PC-9 (cell line): ENCODE data around the gene ASIC4. TPM values are rescaled to one million over a fixed set of nuclear protein-coding genes. Genes with fewer than 3 reads are reported as not detected.

Source experiments
- BruUV-seq: library from RNA; stranded (reverse); fragments of 400-500 nt; replicated peaks from 2 replicates; lab custom pipeline; 2021; lab: Mats Ljungman, UMichigan
- CTCF ChIA-PET: fragments of 300-600 bp; sonication (Branson Sonifier 250); formaldehyde crosslinking; loops from one replicate; lab custom pipeline; 2022; ENCODE audit warnings: antibody characterized with exemption; lab: Charles Lee
- POLR2A ChIA-PET: fragments of 300-600 bp; sonication (Branson Sonifier 250); formaldehyde crosslinking; loops from one replicate; lab custom pipeline; 2022; ENCODE audit warnings: antibody characterized with exemption; ENCODE audit not compliant: unreplicated experiment; lab: Charles Lee
- DNase-seq, 2 experiments: peaks; one replicate each; pipeline versions ENCODE4 v3.0.0 to v3.0.0-alpha.2; 2015 to 2022; ENCODE audit warnings: mixed read lengths in 1 of 2
- H2AFZ ChIP-seq: fragments of 200-600 bp; sonication (generic); 2 replicates; pipeline ENCODE4 v1.8.1; 2017; ENCODE audit warnings: antibody characterized with exemption
- H3F3A ChIP-seq: fragments of 200-600 bp; sonication (generic); 2 replicates; pipeline ENCODE4 v1.8.1; 2017; ENCODE audit warnings: antibody characterized with exemption, mild to moderate bottlenecking, low read depth; ENCODE audit not compliant: insufficient read depth
- H3K27ac ChIP-seq: fragments of 200-600 bp; sonication (generic); 2 replicates; pipeline ENCODE4 v1.6.1; 2016; ENCODE audit warnings: mixed run types
- H3K27me3 ChIP-seq: fragments of 200-600 bp; sonication (generic); 2 replicates; pipeline ENCODE4 v1.6.1; 2016; ENCODE audit warnings: low read depth, mixed run types; ENCODE audit not compliant: insufficient read depth
- H3K36me3 ChIP-seq: fragments of 200-600 bp; sonication (generic); 2 replicates; pipeline ENCODE4 v1.6.1; 2016; ENCODE audit warnings: low read depth, mixed run types
- H3K4me1 ChIP-seq: fragments of 200-600 bp; sonication (generic); replicated peaks from 2 replicates; pipeline ENCODE4 v1.6.1; 2016; ENCODE audit warnings: mixed run types; ENCODE audit not compliant: insufficient read depth
- H3K4me2 ChIP-seq: fragments of 200-600 bp; sonication (generic); 2 replicates; pipeline ENCODE4 v1.6.1; 2017; ENCODE audit warnings: mixed run types
- H3K4me3 ChIP-seq: fragments of 200-600 bp; sonication (generic); 2 replicates; pipeline ENCODE4 v1.6.1; 2016; ENCODE audit warnings: mixed run types
- H3K79me2 ChIP-seq: fragments of 200-600 bp; sonication (generic); 2 replicates; pipeline ENCODE4 v1.6.1; 2017; ENCODE audit warnings: low read depth, mixed run types
- H3K9me2 ChIP-seq: fragments of 200-600 bp; sonication (generic); 2 replicates; pipeline ENCODE4 v1.8.1; 2017; ENCODE audit warnings: mild to moderate bottlenecking; ENCODE audit not compliant: insufficient read depth
- H3K9me3 ChIP-seq: fragments of 200-600 bp; sonication (generic); 2 replicates; pipeline ENCODE4 v1.8.1; 2016; ENCODE audit warnings: low read depth; ENCODE audit not compliant: insufficient read depth
- H4K20me1 ChIP-seq: fragments of 200-600 bp; sonication (generic); 2 replicates; pipeline ENCODE4 v1.8.1; 2017; ENCODE audit not compliant: insufficient read depth
- CTCF ChIP-seq: fragments of 200-600 bp; sonication (generic); conservative IDR thresholded peaks from 2 replicates; pipeline ENCODE4 v1.6.1; 2017; ENCODE audit warnings: mixed run types, antibody characterized with exemption, mild to moderate bottlenecking, moderate library complexity
- EZH2 ChIP-seq: fragments of 200-600 bp; sonication (generic); IDR thresholded peaks from 2 replicates; pipeline ENCODE4 v1.8.0; 2017; ENCODE audit warnings: antibody characterized with exemption, low read depth
- intact Hi-C: fragments of 100-400 bp; cut with micrococcal nuclease; formaldehyde crosslinking; loops from one replicate; pipeline ENCODE4 v1.10.0; 2022; ENCODE audit not compliant: unreplicated experiment
- total RNA-seq: library from RNA; stranded (reverse); gene quantifications from 2 replicates; pipeline ENCODE4 v1.2.3, GENCODE V29; 2021

The ASIC4 gene
- total RNA-seq, 1 experiment from 2014 or later, result 0.22 TPM

GRCh38 chr2:219545943-219546352 is 31.7 kb downstream of the ASIC4 start:
- Histone ChIP-seq H3K36me3 (peaks cover 6% of the 10 kb centered on the region), H3K4me2 (no peak overlapping the region), H4K20me1 (peaks cover 6% of the 10 kb centered on the region), H3K4me1 (no peaks in the 10 kb centered on the region; the same call in 1 of the 2 replicates), H3K79me2 (peaks cover 17% of the 10 kb centered on the region), H3K4me3 (no peak overlapping the region), H3K9me2 (no peaks in the 10 kb centered on the region), H3K9me3 (no peaks in the 10 kb centered on the region), H3K27ac (no peak overlapping the region), H3F3A (peaks cover 11% of the 10 kb centered on the region; the same call in 1 of the 2 replicates), H2AFZ (no peak overlapping the region), H3K27me3 (no peaks in the 10 kb centered on the region)
- ChIA-PET CTCF (no interaction called here), POLR2A (no interaction called here)
- intact Hi-C loops, result no loop called here
- TF ChIP-seq EZH2, result no peak
- TF ChIP-seq CTCF, result no peak
- BruUV-seq, result no TSS peak
- DNase-seq, result no peak

- Histone ChIP-seq H3K36me3 (no peaks in the 10 kb centered on the region), H3K9me2 (no peaks in the 10 kb centered on the region), H3K27ac (no peak overlapping the region), H3K4me3 (no peak overlapping the region), H3K4me2 (no peak overlapping the region), H3F3A (peaks cover 3% of the 10 kb centered on the region; the same call in 1 of the 2 replicates), H3K27me3 (no peaks in the 10 kb centered on the region), H3K79me2 (peaks cover 2% of the 10 kb centered on the region; the same call in 1 of the 2 replicates), H2AFZ (no peak overlapping the region), H3K9me3 (no peaks in the 10 kb centered on the region), H4K20me1 (no peaks in the 10 kb centered on the region), H3K4me1 (no peaks in the 10 kb centered on the region)
- POLR2A ChIA-PET, result no interaction called here
- intact Hi-C loops, result no loop called here
- no peak for TF ChIP-seq EZH2
- no peak for TF ChIP-seq CTCF
- BruUV-seq, result no TSS peak
- CTCF ChIA-PET, result no interaction called here
- DNase-seq, result no peak
Observed at GRCh38 chr2:219547621-219548020, 33.3 kb downstream of the ASIC4 start.

- Histone ChIP-seq H3K79me2 (no peaks in the 10 kb centered on the region), H3K4me2 (no peak overlapping the region), H4K20me1 (no peaks in the 10 kb centered on the region), H3K36me3 (no peaks in the 10 kb centered on the region), H3K27me3 (no peaks in the 10 kb centered on the region), H3K4me3 (no peak overlapping the region), H3F3A (no peaks in the 10 kb centered on the region), H3K9me2 (no peaks in the 10 kb centered on the region), H3K27ac (no peak overlapping the region), H2AFZ (no peak overlapping the region), H3K9me3 (no peaks in the 10 kb centered on the region), H3K4me1 (no peaks in the 10 kb centered on the region)
- intact Hi-C loops, result no loop called here
- no peak for DNase-seq
- no TSS peak for BruUV-seq
- no peak for TF ChIP-seq CTCF
- TF ChIP-seq EZH2, result no peak
- ChIA-PET POLR2A (interaction anchor here (0.6 kb wide), 2 partner anchors 244 to 296 kb away, joined by 3 to 8 read pairs; partner anchors contain the start of gene TUBA4B), CTCF (no interaction called here)
Observed at GRCh38 chr2:219548990-219549389, 34.7 kb downstream of the ASIC4 start.
